ENCODE results near the gene NCKAP1.

GRCh38 chr2:182941121-182941722 is 97.0 kb downstream of the NCKAP1 start:
- TF ChIP-seq CTCF (conservative IDR thresholded peaks at IDR 0.05) (no peak), ZFX (IDR thresholded peaks at IDR 0.05) (no peak)

All from C4-2B (cell line).